ENCODE measurements around the gene SLC9A4. TPM values are rescaled to one million over a fixed set of nuclear protein-coding genes. Genes with fewer than 3 reads are reported as not detected.

SLC9A4 gene
- polyA plus RNA-seq, 10 donors = 0.16 to 0.48 TPM; not detected in 8

- no peak for DNase-seq
Observed at GRCh38 chr2:102453501-102453900, 19.5 kb upstream of the SLC9A4 start.

- DNase-seq = no peak
Observed at GRCh38 chr2:102455061-102455670, 17.9 kb upstream of the SLC9A4 start.

- no peak for DNase-seq
Observed at GRCh38 chr2:102460467-102460866, 12.6 kb upstream of the SLC9A4 start.

GRCh38 chr2:102461188-102461587 lies 11.8 kb upstream of the SLC9A4 start:
- DNase-seq = no peak

- no peak for DNase-seq
Observed at GRCh38 chr2:102463160-102463559, 9.9 kb upstream of the SLC9A4 start.

- DNase-seq = no peak
Observed at GRCh38 chr2:102470168-102470567, 2.9 kb upstream of the SLC9A4 start.

GRCh38 chr2:102473631-102474030 lies 605 bp downstream of the SLC9A4 start:
- no peak for DNase-seq

- DNase-seq = no peak
Observed at GRCh38 chr2:102474785-102475184, 1.8 kb downstream of the SLC9A4 start.

GRCh38 chr2:102478686-102479470 lies 5.9 kb downstream of the SLC9A4 start:
- DNase-seq = no peak

- no peak for DNase-seq
Observed at GRCh38 chr2:102480285-102481195, 7.5 kb downstream of the SLC9A4 start.

- no peak for DNase-seq
Observed at GRCh38 chr2:102481931-102482330, 8.9 kb downstream of the SLC9A4 start.

GRCh38 chr2:102483086-102483485 lies 10.1 kb downstream of the SLC9A4 start:
- no peak for DNase-seq

- no peak for DNase-seq
Observed at GRCh38 chr2:102484310-102485061, 11.5 kb downstream of the SLC9A4 start.

- peak in 2 of 3 donors; percentile 23 to 43 for DNase-seq
Observed at GRCh38 chr2:102485147-102485785, 12.2 kb downstream of the SLC9A4 start.

- DNase-seq = no peak
Observed at GRCh38 chr2:102486941-102487702, 14.1 kb downstream of the SLC9A4 start.

- peak; percentile 12 to 74 (median 31) for DNase-seq
Observed at GRCh38 chr2:102487761-102488462, 14.9 kb downstream of the SLC9A4 start.

- DNase-seq = no peak
Observed at GRCh38 chr2:102489646-102490045, 16.6 kb downstream of the SLC9A4 start.

GRCh38 chr2:102492006-102492405 lies 19.0 kb downstream of the SLC9A4 start:
- no peak for DNase-seq

- no peak for DNase-seq
Observed at GRCh38 chr2:102494570-102494969, 21.5 kb downstream of the SLC9A4 start.

GRCh38 chr2:102498414-102498813 lies 25.4 kb downstream of the SLC9A4 start:
- DNase-seq = no peak
